Measurements from ENCODE around the gene PIGT. TPM values are rescaled to one million over a fixed set of nuclear protein-coding genes. Genes with fewer than 3 reads are reported as not detected.

PIGT gene
- total and polyA plus RNA-seq, 3 donors from 2014 or later: 115 to 140 (median 137) TPM

DNA sequence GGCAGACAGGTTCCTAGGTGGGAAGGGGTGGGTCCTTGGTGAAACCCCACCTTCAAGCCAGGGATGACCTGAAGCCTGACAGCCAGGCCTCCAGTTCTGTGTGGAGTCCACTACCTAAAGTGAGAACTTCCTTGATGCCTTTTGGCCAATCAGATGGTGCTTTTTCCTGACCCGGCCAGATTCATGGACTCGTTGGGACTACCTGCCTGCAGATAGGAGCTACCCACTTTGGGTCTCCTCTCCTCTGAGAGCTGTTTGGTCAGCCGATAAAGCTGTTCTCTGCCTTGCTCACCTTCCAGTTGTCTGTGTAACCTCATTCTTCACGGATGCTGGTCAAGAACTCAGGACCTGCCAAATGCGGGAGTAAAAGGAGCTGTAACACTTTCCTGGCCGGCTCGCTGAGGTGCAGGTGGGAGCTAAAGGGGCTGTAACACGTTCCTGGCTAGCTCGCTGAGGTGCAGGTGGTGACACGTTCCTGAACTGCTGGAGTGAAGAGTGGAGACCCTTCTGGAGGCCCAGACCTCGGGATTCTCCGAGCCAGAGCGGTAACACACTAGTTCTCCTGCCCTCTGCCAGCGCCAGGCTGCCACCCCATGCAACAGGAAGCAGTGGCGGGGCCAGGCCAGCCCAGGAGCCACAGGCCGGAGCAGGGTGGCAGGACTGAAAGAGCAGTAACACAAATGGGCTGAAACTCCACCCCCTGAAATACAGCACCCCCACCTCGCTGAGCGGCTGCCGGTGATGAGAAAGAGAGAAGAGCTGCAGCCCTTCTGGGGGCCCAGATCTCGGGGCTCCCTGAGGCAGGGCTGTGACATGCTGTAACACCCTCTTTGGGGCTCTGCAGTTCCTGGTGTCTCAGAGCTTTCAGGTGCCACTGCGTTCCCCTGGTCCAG, 21.5 kb upstream of the PIGT start:
- no peak overlapping the region for H3K27ac ChIP-seq
- no peaks in the 10 kb centered on the region for H3K4me1 ChIP-seq
- H3K27me3 ChIP-seq: no peaks in the 10 kb centered on the region
- no peaks in the 10 kb centered on the region for H3K36me3 ChIP-seq (ENCODE audit: low read depth, missing control alignments)
- DNase-seq: no peak
- TF ChIP-seq, protein P1, sequence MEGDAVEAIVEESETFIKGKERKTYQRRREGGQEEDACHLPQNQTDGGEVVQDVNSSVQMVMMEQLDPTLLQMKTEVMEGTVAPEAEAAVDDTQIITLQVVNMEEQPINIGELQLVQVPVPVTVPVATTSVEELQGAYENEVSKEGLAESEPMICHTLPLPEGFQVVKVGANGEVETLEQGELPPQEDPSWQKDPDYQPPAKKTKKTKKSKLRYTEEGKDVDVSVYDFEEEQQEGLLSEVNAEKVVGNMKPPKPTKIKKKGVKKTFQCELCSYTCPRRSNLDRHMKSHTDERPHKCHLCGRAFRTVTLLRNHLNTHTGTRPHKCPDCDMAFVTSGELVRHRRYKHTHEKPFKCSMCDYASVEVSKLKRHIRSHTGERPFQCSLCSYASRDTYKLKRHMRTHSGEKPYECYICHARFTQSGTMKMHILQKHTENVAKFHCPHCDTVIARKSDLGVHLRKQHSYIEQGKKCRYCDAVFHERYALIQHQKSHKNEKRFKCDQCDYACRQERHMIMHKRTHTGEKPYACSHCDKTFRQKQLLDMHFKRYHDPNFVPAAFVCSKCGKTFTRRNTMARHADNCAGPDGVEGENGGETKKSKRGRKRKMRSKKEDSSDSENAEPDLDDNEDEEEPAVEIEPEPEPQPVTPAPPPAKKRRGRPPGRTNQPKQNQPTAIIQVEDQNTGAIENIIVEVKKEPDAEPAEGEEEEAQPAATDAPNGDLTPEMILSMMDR (IDR thresholded peaks at IDR 0.05): no peak
- TF ChIP-seq POLR2A (IDR thresholded peaks at IDR 0.05): no peak
- intact Hi-C loops (cut with DNase I; ENCODE audit: low total_unique reads): no loop called here
- no peaks in the 10 kb centered on the region for H3K9me3 ChIP-seq
- H3K4me3 ChIP-seq: no peak overlapping the region
- 86 to 88% methylated on average over 10 to 21 of the region's 21 CpGs for WGBS, 2 donors

DNA sequence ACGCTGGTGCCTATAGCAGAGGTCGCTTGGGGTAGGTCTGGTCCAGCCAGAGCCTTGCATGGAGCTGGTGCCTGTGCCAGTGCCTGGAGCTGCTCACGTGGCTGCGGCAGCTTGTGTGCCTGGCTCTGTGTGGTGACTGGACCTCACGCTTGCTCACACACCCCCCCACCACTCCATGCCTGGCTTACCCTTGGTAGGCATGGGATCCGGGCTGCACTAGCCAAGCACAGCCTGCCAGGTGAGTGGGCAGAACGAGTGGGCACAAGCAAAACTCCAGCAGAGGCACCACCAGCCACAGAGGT, 20.9 kb upstream of the PIGT start:
- H3K27ac ChIP-seq: no peak overlapping the region
- 91 to 92% methylated on average over 7 of the region's 7 CpGs for WGBS, 2 donors
- H3K4me3 ChIP-seq: no peak overlapping the region
- H3K4me1 ChIP-seq: no peaks in the 10 kb centered on the region
- intact Hi-C loops (cut with DNase I; ENCODE audit: low total_unique reads): no loop called here
- TF ChIP-seq, protein P1 (IDR thresholded peaks at IDR 0.05): no peak
- TF ChIP-seq POLR2A (IDR thresholded peaks at IDR 0.05): no peak
- H3K36me3 ChIP-seq (ENCODE audit: low read depth, missing control alignments): no peaks in the 10 kb centered on the region
- no peak for DNase-seq
- no peaks in the 10 kb centered on the region for H3K27me3 ChIP-seq
- H3K9me3 ChIP-seq: no peaks in the 10 kb centered on the region

DNA sequence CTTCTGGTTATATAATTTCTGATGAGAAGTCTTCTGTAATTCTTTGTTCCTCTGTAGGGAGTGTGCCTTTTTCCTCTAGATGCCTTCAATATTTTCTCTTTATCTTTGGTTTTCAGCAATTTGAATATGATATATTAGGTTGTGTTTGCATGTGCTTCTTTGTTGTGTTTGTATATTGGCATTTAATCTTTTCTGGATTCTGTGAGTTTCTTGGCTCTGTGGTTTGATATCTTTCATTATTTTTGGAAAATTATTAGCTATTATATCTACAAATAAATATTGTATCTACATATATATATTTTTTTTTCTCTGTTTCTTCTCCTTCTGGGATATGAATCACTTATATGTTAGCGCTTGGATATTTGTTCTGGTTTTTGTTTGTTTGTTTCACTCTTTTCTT, 16.9 kb upstream of the PIGT start:
- no peaks in the 10 kb centered on the region for H3K4me1 ChIP-seq
- WGBS, 2 donors: 100% methylated on average over 1 of the region's 1 CpG
- H3K36me3 ChIP-seq (ENCODE audit: low read depth, missing control alignments): no peaks in the 10 kb centered on the region
- H3K27ac ChIP-seq: no peak overlapping the region
- TF ChIP-seq, protein P1 (IDR thresholded peaks at IDR 0.05): no peak
- no peak for TF ChIP-seq POLR2A (IDR thresholded peaks at IDR 0.05)
- no peak overlapping the region for H3K4me3 ChIP-seq
- intact Hi-C loops (cut with DNase I; ENCODE audit: low total_unique reads): no loop called here
- no peaks in the 10 kb centered on the region for H3K9me3 ChIP-seq
- DNase-seq: no peak
- H3K27me3 ChIP-seq: no peaks in the 10 kb centered on the region

DNA sequence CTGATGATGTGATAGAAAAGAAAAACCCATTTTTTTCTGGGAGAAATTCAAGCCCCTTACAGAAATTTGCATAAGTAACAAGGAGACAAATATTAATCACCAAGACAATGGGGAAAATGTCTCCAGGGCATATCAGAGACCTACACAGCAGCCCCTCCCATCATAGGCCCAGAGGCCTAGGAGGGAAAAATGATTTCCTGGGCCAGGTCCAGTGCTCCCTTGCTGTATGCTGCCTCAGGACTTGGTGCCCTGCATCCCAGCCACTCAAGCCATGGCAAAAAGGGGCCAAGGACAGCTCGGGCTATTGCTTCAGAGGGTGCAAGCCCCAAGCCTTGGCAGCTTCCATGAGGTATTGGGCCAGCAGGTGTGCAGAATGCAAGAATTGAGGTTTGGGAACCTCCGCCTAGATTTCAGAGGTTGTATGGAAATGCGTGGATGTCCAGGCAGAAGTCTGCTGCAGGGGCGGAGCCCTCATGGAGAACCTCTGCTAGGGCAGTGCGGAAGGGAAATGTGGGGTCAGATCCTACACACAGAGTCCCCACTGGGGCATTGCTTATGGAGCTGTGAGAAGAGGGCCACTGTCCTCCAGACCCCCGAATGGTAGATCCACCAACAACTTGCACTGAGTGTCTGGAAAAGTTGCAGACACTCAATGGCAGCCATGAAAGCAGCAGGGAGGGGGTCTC, 15.5 kb upstream of the PIGT start:
- no peak overlapping the region for H3K4me3 ChIP-seq
- no peak for DNase-seq
- H3K36me3 ChIP-seq (ENCODE audit: low read depth, missing control alignments): no peaks in the 10 kb centered on the region
- H3K9me3 ChIP-seq: no peaks in the 10 kb centered on the region
- TF ChIP-seq, protein P1 (IDR thresholded peaks at IDR 0.05): no peak
- no peak for TF ChIP-seq POLR2A (IDR thresholded peaks at IDR 0.05)
- 92 to 94% methylated on average over 6 of the region's 6 CpGs for WGBS, 2 donors
- no peak overlapping the region for H3K27ac ChIP-seq
- intact Hi-C loops (cut with DNase I; ENCODE audit: low total_unique reads): no loop called here
- no peaks in the 10 kb centered on the region for H3K4me1 ChIP-seq
- H3K27me3 ChIP-seq: no peaks in the 10 kb centered on the region

Measured in testis (tissue), 3 donors.